ENCODE measurements around the gene RAD51B. TPM values are rescaled to one million over a fixed set of nuclear protein-coding genes. Genes with fewer than 3 reads are reported as not detected.
A peak's percentile ranks its signal among the peaks of the same experiment; 100 is the strongest.

RAD51B gene
- total RNA-seq, 6 donors from 2014 or later, result 10.6 to 63.9 (median 18.4) TPM

- Histone ChIP-seq H3K4me3 (no peak overlapping the region), H3K9me3 (peaks cover 0 to 3% (median 0%) of the 10 kb centered on the region in 4 donors), H3K4me1 (peaks cover 0 to 13% (median 5%) of the 10 kb centered on the region in 4 donors), H3K27me3 (no peaks in the 10 kb centered on the region), H3K27ac (no peak overlapping the region), H3K36me3 (no peaks in the 10 kb centered on the region)
- TF ChIP-seq POLR2AphosphoS5 (IDR thresholded peaks at IDR 0.05), result no peak
- no peak for TF ChIP-seq POLR2A (IDR thresholded peaks at IDR 0.05)
- no peak for TF ChIP-seq CTCF (IDR thresholded peaks at IDR 0.05)
- no peak for TF ChIP-seq EP300 (IDR thresholded peaks at IDR 0.05)
- ATAC-seq (ENCODE audit: low FRiP score in 2 of 2) (no peak), DNase-seq (no peak)
- 79 to 82% methylated on average over 1 of the region's 1 CpG for WGBS, 2 donors
Measured at GRCh38 chr14:68076451-68076850, 256.9 kb downstream of the RAD51B start.

GRCh38 chr14:68079941-68080697 is 260.5 kb downstream of the RAD51B start:
- TF ChIP-seq POLR2A (IDR thresholded peaks at IDR 0.05) (no peak), EP300 (IDR thresholded peaks at IDR 0.05) (no peak), POLR2AphosphoS5 (IDR thresholded peaks at IDR 0.05) (no peak), CTCF (IDR thresholded peaks at IDR 0.05) (no peak)
- Histone ChIP-seq H3K36me3 (no peaks in the 10 kb centered on the region), H3K27me3 (no peaks in the 10 kb centered on the region), H3K4me1 (peaks cover 0 to 13% (median 6%) of the 10 kb centered on the region in 4 donors), H3K27ac (no peak overlapping the region), H3K4me3 (no peak overlapping the region), H3K9me3 (no peaks in the 10 kb centered on the region)
- DNase-seq (no peak), ATAC-seq (ENCODE audit: low FRiP score in 2 of 2) (no peak)

GRCh38 chr14:68081489-68081888 is 261.9 kb downstream of the RAD51B start:
- DNase-seq, result no peak
- no peak for TF ChIP-seq POLR2AphosphoS5 (IDR thresholded peaks at IDR 0.05)
- TF ChIP-seq POLR2A (IDR thresholded peaks at IDR 0.05), result no peak
- TF ChIP-seq CTCF (IDR thresholded peaks at IDR 0.05), result no peak
- TF ChIP-seq EP300 (IDR thresholded peaks at IDR 0.05), result no peak
- peaks cover 0 to 12% (median 5%) of the 10 kb centered on the region in 4 donors for H3K4me1 ChIP-seq

GRCh38 chr14:68082698-68083291 is 263.2 kb downstream of the RAD51B start:
- Histone ChIP-seq H3K27ac (no peak overlapping the region), H3K9me3 (no peaks in the 10 kb centered on the region), H3K4me1 (peaks cover 0 to 12% (median 5%) of the 10 kb centered on the region in 4 donors), H3K36me3 (no peaks in the 10 kb centered on the region), H3K27me3 (no peaks in the 10 kb centered on the region), H3K4me3 (no peak overlapping the region)
- DNase-seq (no peak), ATAC-seq (ENCODE audit: low FRiP score in 2 of 2) (no peak)
- 63 to 88% methylated on average over 3 of the region's 3 CpGs for WGBS, 2 donors
- TF ChIP-seq EP300 (IDR thresholded peaks at IDR 0.05) (no peak), CTCF (IDR thresholded peaks at IDR 0.05) (no peak), POLR2AphosphoS5 (IDR thresholded peaks at IDR 0.05) (no peak), POLR2A (IDR thresholded peaks at IDR 0.05) (no peak)

More at GRCh38 chr14:68081489-68081888, 261.9 kb downstream of the RAD51B start:
- no peaks in the 10 kb centered on the region for H3K27me3 ChIP-seq
- H3K36me3 ChIP-seq, result no peaks in the 10 kb centered on the region
- H3K4me3 ChIP-seq, result no peak overlapping the region
- WGBS, 2 donors, result 38 to 69% methylated on average over 5 of the region's 5 CpGs
- no peak for ATAC-seq (ENCODE audit: low FRiP score in 2 of 2)
- H3K9me3 ChIP-seq, result no peaks in the 10 kb centered on the region
- H3K27ac ChIP-seq, result peak overlapping the region in 2 of 4 donors; percentile 3 to 34

All from upper lobe of left lung (tissue), 6 donors.